KG1 (cell line): ENCODE measurements around the gene SGF29.
"Not testable (repeated sequence)": the region's sequence is repeated elsewhere in the genome, so short reads cannot be mapped to it uniquely, and the experiment has no call there.

Experiments used
- DNase-seq: peaks from one replicate; lab custom pipeline; 2025; lab: John Stamatoyannopoulos, UW

SGF29 gene

DNA sequence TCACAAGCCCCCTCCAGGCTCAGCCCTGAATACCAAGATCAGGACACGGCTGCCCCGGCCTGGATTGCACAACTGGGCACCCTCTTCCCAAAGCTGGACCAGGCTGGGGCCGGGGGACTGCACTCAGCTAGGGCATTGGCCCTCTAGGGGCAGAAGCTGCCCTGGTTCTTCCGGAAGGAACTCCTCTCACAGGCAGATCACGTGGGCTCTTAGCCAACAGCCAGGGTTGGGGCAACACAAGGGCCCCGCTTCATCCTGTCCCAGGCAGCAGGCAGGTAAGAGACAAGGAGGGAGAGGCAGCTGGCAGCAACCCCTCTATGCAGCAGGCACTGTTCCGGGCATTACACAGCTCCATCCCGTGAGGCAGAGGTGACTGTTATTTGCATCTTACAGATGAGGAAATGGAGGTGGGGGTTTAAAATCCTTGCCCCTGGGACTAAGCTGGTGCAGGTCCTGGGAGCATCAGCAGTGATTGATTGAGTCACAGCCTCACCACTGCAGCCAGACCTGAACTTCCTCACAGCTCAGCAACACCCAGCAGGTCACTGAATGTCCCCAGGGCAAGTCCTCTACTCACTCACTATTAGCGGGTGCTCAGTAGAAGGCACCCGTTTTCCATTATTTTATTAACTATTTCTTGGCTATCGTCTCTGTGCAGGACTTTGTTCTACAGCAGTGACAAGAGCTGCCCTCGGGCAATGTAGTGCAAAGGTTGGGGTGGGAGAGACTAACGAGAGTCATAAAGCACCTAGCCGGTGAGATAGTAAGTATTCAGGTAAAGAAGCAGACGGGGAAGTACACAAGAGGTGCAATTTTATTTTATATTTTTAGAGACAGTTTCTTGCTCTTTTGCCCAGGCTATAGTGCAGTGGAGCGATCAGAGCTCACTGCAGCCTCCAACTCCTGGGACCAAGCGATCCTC, 58.9 kb downstream of the SGF29 start:
- not testable (repeated sequence) for DNase-seq

- DNase-seq = not testable (repeated sequence)
Measured at GRCh38 chr16:28613912-28614311, 60.2 kb downstream of the SGF29 start.

DNA sequence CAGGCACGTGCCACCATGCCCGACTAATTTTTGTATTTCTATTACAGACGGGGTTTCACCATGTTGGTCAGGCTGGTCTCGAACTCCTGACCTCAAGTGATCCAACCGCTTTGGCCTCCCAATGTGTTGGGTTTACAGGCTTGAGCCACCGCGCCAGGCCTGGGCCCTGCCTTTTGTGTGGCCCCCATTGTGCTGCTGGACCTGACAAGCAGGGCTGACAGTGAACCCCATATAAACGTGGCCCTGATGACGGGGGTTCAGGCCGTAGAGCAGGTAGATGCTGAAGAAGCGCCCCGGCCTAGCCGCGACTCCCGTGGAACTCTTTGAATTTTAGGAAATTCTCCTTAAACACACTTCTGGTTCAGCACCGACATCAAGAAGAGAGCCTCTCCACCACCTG, 60.8 kb downstream of the SGF29 start:
- DNase-seq = not testable (repeated sequence)

DNA sequence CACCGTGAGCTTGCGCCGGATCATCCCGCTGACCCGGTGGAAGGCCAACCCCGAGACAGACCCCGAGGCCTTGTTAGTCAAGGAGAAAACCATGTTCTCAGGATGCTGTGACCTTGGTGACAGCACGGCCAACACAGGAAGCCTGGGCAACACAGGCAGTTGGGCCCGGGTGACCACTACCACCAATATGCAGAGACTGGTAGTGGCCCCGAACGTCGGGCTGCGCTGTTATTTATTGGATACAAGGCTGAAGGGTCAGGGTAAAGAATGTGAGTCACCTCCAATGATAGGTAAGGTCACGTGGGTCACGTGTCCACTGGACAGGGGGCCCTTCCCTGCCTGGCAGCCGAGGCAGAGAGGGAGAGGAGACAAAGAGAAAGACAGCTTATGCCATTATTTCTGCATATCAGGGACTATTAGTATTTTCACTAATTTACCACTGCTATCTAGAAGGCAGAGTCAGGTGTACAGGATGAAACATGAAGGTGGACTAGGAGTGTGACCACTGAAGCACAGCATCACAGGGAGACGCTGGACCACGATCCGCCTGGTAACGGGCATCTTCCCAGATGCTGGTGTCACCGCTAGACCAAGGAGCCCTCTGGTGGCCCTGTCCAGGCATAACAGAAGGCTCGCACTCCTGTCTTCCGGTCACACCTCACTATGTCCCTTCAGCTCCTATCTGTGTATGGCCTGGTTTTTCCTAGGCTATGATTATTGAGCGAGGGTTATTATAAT, 61.9 kb downstream of the SGF29 start:
- DNase-seq = not testable (repeated sequence)

DNA sequence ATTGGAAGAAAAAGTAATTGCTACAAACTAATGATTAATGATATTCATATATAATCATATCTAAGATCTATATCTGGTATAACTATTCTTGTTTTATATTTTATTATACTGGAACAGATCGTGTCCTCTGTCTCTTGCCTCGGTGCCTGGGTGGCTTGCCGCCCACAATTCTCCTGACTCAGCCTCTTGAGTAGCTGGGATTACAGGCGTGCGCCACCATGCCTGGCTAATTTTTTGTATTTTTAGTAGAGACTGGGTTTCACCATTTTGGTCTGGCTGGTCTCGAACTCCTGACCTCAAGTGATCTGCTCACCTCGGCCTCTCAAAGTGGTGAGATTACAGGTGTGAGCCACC, 62.5 kb downstream of the SGF29 start:
- DNase-seq = not testable (repeated sequence)

DNA sequence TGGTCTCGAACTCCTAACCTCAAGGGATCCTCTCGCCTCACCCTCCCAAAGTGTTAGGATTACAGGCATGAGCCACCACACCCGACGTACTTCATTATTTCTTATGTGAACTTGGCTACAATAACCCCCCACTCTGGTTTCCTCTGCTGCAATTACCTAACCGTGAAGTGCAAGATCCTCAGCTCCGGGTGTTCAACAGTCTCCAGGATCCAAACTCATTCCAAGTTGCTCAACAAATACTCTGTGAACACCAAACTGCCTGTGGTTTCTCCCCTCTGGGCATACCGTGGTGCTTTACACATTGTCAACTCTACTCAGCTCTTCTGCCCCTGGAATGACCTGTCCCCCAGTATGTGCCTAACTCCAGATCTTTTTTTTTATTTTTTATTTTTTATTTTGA, 62.9 kb downstream of the SGF29 start:
- DNase-seq = no peak

GRCh38 chr16:28617874-28618273, 64.2 kb downstream of the SGF29 start:
- DNase-seq = no peak

GRCh38 chr16:28620316-28620715, 66.6 kb downstream of the SGF29 start:
- not testable (repeated sequence) for DNase-seq

DNA sequence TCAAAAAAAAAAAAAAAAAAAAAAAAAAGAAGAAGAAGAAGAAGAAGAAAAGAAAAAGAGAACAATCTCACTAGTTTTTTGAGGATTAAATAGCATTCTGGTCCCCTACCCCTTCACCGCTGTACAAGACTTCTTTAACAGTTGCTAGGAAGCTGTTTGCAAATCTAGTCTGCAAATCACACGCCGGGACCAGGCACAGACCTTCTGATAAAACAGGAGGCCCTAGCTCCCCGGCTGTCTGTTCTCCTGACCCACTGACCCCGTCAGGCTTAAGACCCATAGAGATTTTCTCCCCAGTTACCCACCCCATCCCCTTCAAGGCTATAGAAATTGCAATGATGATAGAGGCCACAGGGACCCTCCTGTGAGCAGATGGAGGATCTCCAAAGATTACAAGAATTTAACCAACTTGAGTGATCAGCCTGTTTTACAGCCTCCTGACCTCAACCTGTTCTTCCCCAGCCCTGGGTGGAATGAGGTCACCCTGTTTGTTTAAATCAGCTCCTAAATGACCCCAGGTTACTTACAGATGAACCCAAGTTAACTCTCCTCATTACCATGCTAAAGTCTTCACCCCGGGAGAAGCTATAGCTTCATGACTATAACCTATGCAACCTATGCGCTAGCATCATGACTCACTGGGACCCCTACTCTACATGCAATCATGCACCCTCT, 67.9 kb downstream of the SGF29 start:
- DNase-seq = no peak

- DNase-seq = not testable (repeated sequence)
Measured at GRCh38 chr16:28622532-28623171, 68.9 kb downstream of the SGF29 start.

DNA sequence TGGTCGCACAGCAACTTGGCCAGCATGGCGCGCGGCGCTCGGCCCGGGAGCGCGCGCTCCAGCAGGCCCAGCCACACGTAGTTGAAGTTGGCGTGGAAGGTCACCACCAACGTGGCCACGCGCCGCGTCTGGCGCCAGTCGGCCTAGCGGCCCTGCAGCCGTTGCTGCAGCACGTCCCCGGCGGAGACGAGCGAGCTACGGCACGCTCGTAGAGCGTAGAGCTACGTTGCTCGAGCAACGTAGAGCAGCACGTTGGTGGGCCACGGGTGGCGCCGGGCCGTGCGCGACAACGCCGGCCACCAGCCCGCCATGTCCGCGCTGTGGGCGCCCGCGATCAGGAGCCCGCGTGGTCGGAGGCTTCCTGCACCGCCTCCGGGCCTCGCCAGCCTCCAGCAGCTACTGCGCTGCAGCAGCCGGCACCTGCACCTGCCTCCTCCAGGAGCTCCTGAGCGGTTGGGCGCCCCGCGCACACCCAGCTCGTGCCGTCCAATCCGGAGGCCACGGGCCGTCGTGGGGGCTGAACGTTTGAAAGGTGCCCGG, 69.5 kb downstream of the SGF29 start:
- DNase-seq = peak; percentile 76

DNA sequence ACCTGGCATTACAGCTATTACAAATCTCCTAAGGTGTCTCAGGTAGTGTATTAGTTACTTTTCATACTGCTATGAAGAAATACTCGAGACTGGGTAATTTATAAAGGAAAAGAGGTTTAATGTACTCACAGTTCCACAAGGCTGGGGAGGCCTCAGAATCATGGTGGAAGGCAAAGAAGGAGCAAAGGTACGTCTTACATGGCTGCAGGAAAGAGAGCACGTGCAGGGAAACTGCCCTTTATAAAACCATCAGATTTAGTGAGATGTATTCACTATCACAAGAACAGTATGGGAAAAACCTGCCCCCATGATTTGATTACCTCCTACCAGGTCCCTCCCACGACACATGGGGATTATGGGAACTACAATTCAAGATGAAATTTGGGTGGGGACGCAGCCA, 77.2 kb downstream of the SGF29 start:
- not testable (repeated sequence) for DNase-seq

GRCh38 chr16:28636093-28636823, 82.5 kb downstream of the SGF29 start:
- DNase-seq = not testable (repeated sequence)

DNA sequence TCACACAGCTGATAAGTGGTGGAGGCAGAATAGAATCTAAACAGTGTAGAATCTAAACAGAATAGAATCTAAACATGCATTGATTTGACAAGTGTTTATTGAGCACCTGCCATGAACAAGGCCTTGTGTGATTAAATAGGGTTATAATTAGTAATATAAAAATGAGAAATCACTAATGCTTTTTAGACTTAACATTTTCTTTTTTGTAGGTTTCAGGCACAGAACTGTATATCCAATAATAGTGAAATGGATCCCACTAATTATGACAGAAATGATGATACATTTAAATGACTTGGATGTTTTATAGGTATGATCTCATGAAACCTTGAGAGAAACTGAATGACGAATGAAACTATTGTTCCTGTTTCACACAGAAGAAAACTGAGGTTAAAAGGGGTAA, 84.0 kb downstream of the SGF29 start, which contains the start of gene NPIPB8:
Gene NPIPB8, plus strand, starts transcription at position 301 of the 400 bp plus-strand sequence. CDS start 296 bp downstream, outside the sequence.
- not testable (repeated sequence) for DNase-seq

DNA sequence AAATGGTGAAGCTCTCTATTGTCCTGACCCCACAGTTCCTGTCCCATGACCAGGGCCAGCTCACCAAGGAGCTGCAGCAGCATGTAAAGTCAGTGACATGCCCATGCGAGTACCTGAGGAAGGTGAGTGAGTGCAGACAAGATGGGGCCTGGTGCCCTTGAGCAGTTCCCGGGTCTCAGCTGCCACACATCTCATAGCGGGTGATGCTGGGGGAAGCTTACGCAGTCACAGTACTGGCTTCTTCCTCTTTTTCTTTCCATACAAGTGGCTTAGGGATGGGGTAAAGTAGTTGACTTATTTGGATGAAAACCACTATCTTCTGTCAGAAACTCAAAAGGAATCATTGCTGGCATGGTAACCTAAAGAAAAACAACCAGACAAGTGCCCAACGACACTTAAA, 84.6 kb downstream of the SGF29 start:
- not testable (repeated sequence) for DNase-seq

DNA sequence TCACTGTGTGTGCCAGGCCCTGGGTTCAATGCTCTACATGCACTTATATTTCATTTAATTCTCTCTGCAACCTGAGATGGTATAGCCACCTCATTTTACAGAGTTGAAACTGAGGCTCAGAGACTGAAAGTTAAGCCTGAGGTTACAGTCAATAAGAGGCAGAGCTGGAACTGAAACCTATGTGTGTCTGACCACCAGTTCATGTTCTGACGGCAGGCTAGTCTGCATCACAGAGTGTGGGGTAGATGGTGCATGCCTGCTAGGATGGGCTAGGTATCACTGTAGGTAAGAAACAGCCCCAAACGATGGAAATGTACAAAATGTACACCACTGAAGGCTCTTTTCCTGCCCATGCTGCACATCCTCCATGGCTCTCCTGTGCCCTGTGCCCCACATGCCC, 86.2 kb downstream of the SGF29 start:
- DNase-seq = not testable (repeated sequence)
